ENCODE data around the gene NDUFB10. TPM values are rescaled to one million over a fixed set of nuclear protein-coding genes. Genes with fewer than 3 reads are reported as not detected.

The NDUFB10 gene
- total RNA-seq (2022; extraction: Qiagen RNA extraction; ENCODE audit: low read depth), result 244 to 325 TPM (median 265 TPM) in 5 replicates

DNA sequence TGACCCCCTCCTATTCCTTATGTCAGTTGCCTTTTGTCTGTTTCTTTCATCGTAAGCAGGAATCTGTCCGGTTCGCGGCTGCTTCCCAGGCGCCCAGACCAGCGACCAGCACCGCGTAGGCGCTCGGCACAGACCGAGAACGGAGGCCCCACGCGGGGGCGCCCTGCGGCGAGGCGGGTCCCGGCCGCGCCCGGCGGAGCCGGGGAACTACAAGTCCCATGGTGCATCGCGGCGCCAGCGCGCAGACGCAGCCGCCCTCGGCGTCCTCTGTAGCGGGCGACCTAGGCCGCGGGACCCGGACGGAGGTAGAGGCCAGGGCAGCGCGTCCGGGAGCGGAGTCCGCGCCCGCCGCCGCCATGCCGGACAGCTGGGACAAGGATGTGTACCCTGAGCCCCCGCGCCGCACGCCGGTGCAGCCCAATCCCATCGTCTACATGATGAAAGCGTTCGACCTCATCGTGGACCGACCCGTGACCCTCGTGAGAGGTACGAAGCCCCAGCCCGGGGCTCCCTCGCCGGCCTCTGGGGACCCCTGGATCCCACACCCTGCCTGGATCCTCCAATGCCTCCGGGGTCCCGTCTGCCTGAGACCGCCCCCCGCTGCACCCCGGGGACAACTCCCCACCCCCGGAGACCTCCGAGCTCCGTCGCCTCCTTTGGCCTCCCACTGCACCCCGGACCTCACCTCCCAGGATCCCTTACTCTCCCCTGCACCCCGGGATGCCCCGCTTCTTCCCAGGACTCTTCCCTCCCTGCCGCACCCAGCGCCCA lies at the start of gene NDUFB10:
TSS of gene NDUFB10 (plus strand) at position 270 of the 771 bp plus-strand sequence. CDS start at position 357, 87 bp downstream.

GRCh38 chr16:1918351-1919326 lies 40.7 kb upstream of the NDUFB10 start, which contains the start of gene HS3ST6:
HS3ST6 (minus strand) TSS chr16:1918415; CDS start chr16:1918323, 92 bp downstream.

DNA sequence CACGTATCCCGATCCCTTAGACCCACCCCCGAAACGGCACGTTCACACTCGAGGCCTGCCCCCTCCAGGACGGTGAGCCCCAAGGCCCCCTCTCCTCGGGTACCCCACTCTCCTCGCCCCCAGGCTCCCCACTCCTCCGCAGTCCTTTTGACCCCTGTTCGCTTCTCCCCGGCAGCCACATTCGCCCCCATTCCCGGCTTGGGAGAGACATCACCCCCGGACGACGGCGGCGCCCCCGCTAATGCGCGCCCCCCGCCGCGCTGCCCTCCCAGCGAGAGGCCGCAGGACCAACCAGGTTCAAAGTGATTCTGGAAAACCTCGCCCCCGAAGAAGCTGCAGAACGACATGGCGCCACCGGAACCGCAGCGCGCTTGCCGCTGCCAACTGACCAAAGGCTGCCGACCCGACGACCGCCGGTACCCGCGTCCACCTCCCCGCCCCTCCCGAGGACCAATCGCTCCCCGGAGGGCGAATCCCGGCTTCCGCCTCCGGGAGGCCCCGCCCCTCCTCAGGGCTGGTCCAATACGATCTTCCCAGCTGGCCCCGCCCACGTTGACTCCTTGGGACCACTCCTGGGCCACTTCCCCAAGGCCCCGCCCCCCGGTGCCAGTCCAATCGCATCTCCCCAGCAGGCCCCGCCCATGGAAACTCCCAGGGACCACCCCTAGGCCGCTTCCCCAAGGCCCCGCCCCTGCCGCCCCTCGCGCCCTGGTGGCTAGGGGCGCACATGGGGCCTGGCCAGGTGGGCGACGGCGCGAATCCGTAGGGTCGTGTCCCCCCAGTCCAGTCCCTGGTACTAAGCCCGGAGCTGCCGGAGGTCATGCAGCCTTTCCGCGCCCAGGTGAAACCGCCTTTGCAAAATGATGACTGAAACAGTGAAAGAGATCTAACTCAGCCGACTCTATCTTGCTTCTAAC lies 16.3 kb upstream of the NDUFB10 start, which contains the start of gene MSRB1:
TSS of gene MSRB1 (minus strand) at position 390 of the 917 bp plus-strand sequence. CDS start at position 347, 43 bp downstream.

DNA sequence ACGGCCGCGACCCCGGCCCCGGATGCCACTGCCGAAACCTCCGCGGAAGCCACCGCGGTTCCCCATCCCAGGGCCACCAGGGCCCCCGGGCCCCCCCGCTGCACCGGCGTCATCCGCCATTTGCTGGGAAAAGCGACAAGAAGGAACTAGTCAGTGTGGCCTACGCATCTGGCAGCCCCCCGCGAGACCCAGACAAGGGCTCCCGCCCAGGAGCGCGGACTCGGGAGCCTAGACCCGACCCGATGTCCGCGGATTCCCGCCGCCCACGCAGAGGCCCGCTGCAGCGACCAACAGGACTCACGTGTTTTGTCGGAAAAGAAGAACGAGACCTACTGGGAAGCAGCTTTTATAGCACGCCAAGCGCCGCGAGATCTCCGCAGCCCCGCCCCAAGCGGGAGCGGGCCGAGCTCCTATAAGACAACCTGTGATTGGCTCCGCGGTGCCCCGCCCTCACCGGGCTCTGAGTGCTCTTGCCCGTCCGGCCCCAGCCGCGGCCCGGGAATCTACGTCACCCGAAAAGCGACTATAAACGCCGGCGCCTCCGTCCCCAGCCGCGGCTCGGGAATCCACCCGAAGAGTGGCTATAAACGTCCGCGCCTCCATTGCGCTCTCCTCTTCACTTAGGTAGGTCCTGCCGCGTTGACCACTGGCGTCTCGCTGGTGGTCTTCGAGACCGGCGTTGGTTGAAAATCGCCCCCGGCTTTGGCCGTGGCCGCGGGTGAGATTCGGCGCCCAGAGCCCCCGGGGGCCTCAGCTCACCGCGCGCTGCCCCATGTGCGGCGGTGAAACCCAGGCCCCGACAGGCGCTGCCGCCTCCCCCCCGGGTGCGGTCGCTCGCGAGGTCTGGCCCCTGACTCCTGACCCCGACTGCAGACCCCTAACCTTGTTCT lies 5.4 kb downstream of the NDUFB10 start, which contains the start of gene RPS2:
TSS of gene RPS2 (minus strand) at position 321 of the 890 bp plus-strand sequence. CDS start at position 120, 201 bp downstream.

GRCh38 chr16:1966460-1966859 lies 7.1 kb downstream of the NDUFB10 start, which contains the start of gene RNF151:
RNF151 (plus strand) TSS chr16:1966856; CDS start chr16:1966882, 26 bp downstream.

GRCh38 chr16:1971796-1972489 lies 12.6 kb downstream of the NDUFB10 start, which contains the start of gene TBL3:
TBL3 (plus strand) TSS chr16:1972053; CDS start chr16:1972165, 112 bp downstream.

DNA sequence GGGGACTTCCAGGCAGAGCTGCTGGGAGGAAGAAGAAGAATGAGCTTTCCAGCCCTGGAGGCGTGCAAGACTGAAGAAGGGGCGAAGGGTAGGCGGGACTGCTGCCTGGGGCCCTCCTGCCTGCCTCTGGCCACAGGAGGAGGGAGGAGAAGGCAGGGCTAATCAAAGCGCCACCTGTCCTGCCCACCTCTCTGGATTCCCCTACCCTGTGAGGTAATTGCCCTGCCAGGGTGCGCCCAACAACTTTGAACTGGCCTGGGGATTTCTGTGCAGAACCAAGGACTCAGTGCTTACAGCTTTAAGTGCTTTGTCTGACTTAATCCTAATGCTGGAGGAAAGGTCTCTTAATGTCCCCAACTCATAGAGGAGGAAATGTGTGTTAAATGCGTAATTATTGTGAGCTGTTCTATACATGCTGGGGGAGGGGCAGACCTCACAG lies 22.1 kb downstream of the NDUFB10 start, which contains the start of gene NOXO1:
TSS of gene NOXO1 (minus strand) at position 72 of the 439 bp plus-strand sequence. CDS start 290 bp downstream, outside the sequence.

GRCh38 chr16:1983544-1984346 lies 24.4 kb downstream of the NDUFB10 start, which contains the start of gene GFER:
GFER (plus strand) TSS chr16:1984193; CDS start chr16:1984219, 26 bp downstream.

DNA sequence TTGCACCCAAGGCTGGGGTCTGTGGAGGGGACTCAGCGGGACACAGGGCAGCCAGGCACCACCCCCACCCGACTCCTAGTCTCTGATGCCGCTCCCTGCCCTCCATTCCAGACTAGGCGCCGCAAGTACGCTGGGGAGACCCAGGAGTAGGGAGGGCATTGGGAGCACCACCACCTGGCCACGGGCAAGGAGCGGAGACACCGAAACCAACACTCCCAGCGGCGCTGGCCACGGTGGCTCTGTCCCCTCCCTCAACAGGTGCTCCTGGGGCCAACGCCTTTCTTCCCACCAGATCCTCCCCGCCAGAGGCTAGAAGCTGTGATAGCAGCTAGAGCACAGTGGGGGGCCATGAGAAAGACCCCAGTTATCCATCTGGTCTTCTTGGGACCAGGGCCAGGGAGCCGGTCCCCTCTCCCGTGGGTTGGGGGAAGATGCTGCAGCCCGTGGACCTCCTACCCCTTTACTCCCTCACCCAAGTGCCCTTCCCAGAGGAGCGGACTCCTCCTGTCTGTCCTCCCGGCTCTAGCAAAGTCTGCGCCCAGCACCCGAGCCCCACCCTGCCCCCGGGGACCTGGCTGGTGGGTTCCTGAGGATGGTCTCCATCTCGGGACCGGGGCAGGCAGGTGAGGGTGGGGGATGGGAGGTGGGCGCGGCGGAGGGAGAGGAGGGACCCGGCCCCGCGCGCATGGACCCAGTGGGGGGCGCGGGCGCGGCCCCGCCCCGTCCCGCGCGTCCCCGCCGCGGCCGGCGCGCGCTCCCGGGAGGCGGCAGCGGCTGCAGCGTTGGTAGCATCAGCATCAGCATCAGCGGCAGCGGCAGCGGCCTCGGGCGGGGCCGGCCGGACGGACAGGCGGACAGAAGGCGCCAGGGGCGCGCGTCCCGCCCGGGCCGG lies 30.1 kb downstream of the NDUFB10 start, which contains the start of gene SYNGR3:
TSS of gene SYNGR3 (plus strand) at position 762 of the 892 bp plus-strand sequence. CDS start 133 bp downstream, outside the sequence.

GRCh38 chr16:2009791-2010510 lies 50.6 kb downstream of the NDUFB10 start, which contains the start of gene ZNF598:
ZNF598 (minus strand) TSS chr16:2009821.

Other genes with a start within 250 kb of the NDUFB10 start
- gene NME3, start 188.0 kb upstream of the NDUFB10 start, total RNA-seq (2022; extraction: Qiagen RNA extraction; ENCODE audit: low read depth), result 30.6 to 59.4 TPM (median 55.1 TPM) in 5 replicates
- gene EME2, start 186.7 kb upstream of the NDUFB10 start, total RNA-seq (2022; extraction: Qiagen RNA extraction; ENCODE audit: low read depth), result 5.0 to 10.8 TPM (median 9.1 TPM) in 5 replicates
- 170 to 265 TPM (median 253 TPM) in 5 replicates for gene MRPS34, start 186.4 kb upstream of the NDUFB10 start, total RNA-seq (2022; extraction: Qiagen RNA extraction; ENCODE audit: low read depth)
- 13.2 to 26.3 TPM (median 22.3 TPM) in 5 replicates for gene SPSB3, start 177.0 kb upstream of the NDUFB10 start, total RNA-seq (2022; extraction: Qiagen RNA extraction; ENCODE audit: low read depth)
- gene NUBP2, start 176.6 kb upstream of the NDUFB10 start, total RNA-seq (2022; extraction: Qiagen RNA extraction; ENCODE audit: low read depth), result 57.3 to 88.6 TPM (median 81.3 TPM) in 5 replicates
- gene IGFALS, start 165.8 kb upstream of the NDUFB10 start, total RNA-seq (2022; extraction: Qiagen RNA extraction; ENCODE audit: low read depth), result 0.05 TPM in 1 of 5 replicates, not detected in the others
- gene HAGH, start 132.7 kb upstream of the NDUFB10 start, total RNA-seq (2022; extraction: Qiagen RNA extraction; ENCODE audit: low read depth), result 58.5 to 71.3 TPM (median 68.8 TPM) in 5 replicates
- gene FAHD1, start 132.3 kb upstream of the NDUFB10 start, total RNA-seq (2022; extraction: Qiagen RNA extraction; ENCODE audit: low read depth), result 45.6 to 53.0 TPM (median 47.7 TPM) in 5 replicates
- 1.4 to 3.0 TPM (median 2.0 TPM) in 5 replicates for gene MEIOB, start 87.4 kb upstream of the NDUFB10 start, total RNA-seq (2022; extraction: Qiagen RNA extraction; ENCODE audit: low read depth)
- 1.8 to 4.2 TPM (median 3.1 TPM) in 5 replicates for gene HS3ST6, start 41.1 kb upstream of the NDUFB10 start, total RNA-seq (2022; extraction: Qiagen RNA extraction; ENCODE audit: low read depth)
- 22.1 to 31.7 TPM (median 31.4 TPM) in 5 replicates for gene MSRB1, start 16.3 kb upstream of the NDUFB10 start, total RNA-seq (2022; extraction: Qiagen RNA extraction; ENCODE audit: low read depth)
- 0.03 to 0.37 TPM in 2 of 5 replicates, not detected in the others for gene RPL3L, start 4.8 kb upstream of the NDUFB10 start, total RNA-seq (2022; extraction: Qiagen RNA extraction; ENCODE audit: low read depth)
- gene RPS2, start 5.3 kb downstream of the NDUFB10 start, total RNA-seq (2022; extraction: Qiagen RNA extraction; ENCODE audit: low read depth), result 3,640 to 5,391 TPM (median 5,287 TPM) in 5 replicates
- gene RNF151, start 7.3 kb downstream of the NDUFB10 start, total RNA-seq (2022; extraction: Qiagen RNA extraction; ENCODE audit: low read depth), result not detected in 5 replicates
- gene TBL3, start 12.5 kb downstream of the NDUFB10 start, total RNA-seq (2022; extraction: Qiagen RNA extraction; ENCODE audit: low read depth), result 29.2 to 42.3 TPM (median 37.3 TPM) in 5 replicates
- gene NOXO1, start 21.9 kb downstream of the NDUFB10 start, total RNA-seq (2022; extraction: Qiagen RNA extraction; ENCODE audit: low read depth), result 0.16 to 0.44 TPM (median 0.28 TPM) in 4 of 5 replicates, not detected in the other
- gene GFER, start 24.7 kb downstream of the NDUFB10 start, total RNA-seq (2022; extraction: Qiagen RNA extraction; ENCODE audit: low read depth), result 24.7 to 44.2 TPM (median 41.3 TPM) in 5 replicates
- 4.4 to 9.7 TPM (median 6.7 TPM) in 5 replicates for gene SYNGR3, start 30.4 kb downstream of the NDUFB10 start, total RNA-seq (2022; extraction: Qiagen RNA extraction; ENCODE audit: low read depth)
- 43.5 to 62.6 TPM (median 56.0 TPM) in 5 replicates for gene ZNF598, start 50.3 kb downstream of the NDUFB10 start, total RNA-seq (2022; extraction: Qiagen RNA extraction; ENCODE audit: low read depth)
- 0.92 to 2.0 TPM (median 1.0 TPM) in 4 of 5 replicates, not detected in the other for gene NPW, start 60.2 kb downstream of the NDUFB10 start, total RNA-seq (2022; extraction: Qiagen RNA extraction; ENCODE audit: low read depth)
- 34.8 to 57.8 TPM (median 54.9 TPM) in 5 replicates for gene NHERF2, start 67.4 kb downstream of the NDUFB10 start, total RNA-seq (2022; extraction: Qiagen RNA extraction; ENCODE audit: low read depth)
- gene NTHL1, start 88.3 kb downstream of the NDUFB10 start, total RNA-seq (2022; extraction: Qiagen RNA extraction; ENCODE audit: low read depth), result 30.8 to 47.1 TPM (median 43.6 TPM) in 5 replicates
- gene TSC2, start 88.4 kb downstream of the NDUFB10 start, total RNA-seq (2022; extraction: Qiagen RNA extraction; ENCODE audit: low read depth), result 27.9 to 39.7 TPM (median 36.6 TPM) in 5 replicates
- gene PKD1, start 176.4 kb downstream of the NDUFB10 start, total RNA-seq (2022; extraction: Qiagen RNA extraction; ENCODE audit: low read depth), result 37.4 to 56.1 TPM (median 48.8 TPM) in 5 replicates
- gene RAB26, start 189.1 kb downstream of the NDUFB10 start, total RNA-seq (2022; extraction: Qiagen RNA extraction; ENCODE audit: low read depth), result 2.7 to 5.0 TPM (median 4.0 TPM) in 5 replicates
- 39.8 to 58.6 TPM (median 51.7 TPM) in 5 replicates for gene TRAF7, start 196.2 kb downstream of the NDUFB10 start, total RNA-seq (2022; extraction: Qiagen RNA extraction; ENCODE audit: low read depth)
- gene CASKIN1, start 237.1 kb downstream of the NDUFB10 start, total RNA-seq (2022; extraction: Qiagen RNA extraction; ENCODE audit: low read depth), result 0.26 to 0.95 TPM (median 0.49 TPM) in 5 replicates
- 35.7 to 53.7 TPM (median 52.7 TPM) in 5 replicates for gene MLST8, start 245.9 kb downstream of the NDUFB10 start, total RNA-seq (2022; extraction: Qiagen RNA extraction; ENCODE audit: low read depth)

Data from A549 treated with RU486 at 1 μM for 4 hours (cell line).